Measurements from ENCODE around the gene PLB1. TPM values are rescaled to one million over a fixed set of nuclear protein-coding genes. Genes with fewer than 3 reads are reported as not detected.

Gene PLB1
- total RNA-seq, 5 donors from 2014 or later (not counting 1 experiment from before 2014, with no cell fraction given), result 0.07 to 2.5 (median 0.58) TPM

- H3K27me3 ChIP-seq (replicated peaks in 1 of 2; ENCODE audit: control insufficient read depth in 2 of 2, extremely low read depth in 1 of 2, insufficient read depth in 2 of 2, low read length in 1 of 2), result no peaks in the 10 kb centered on the region
- Mint-ChIP-seq H3K4me3 (no peak overlapping the region), H3K9me3 (no peaks in the 10 kb centered on the region), H3K36me3 (peaks cover 4% of the 10 kb centered on the region), H3K27me3 (no peaks in the 10 kb centered on the region), H3K27ac (no peak overlapping the region), H3K4me1 (peaks cover 28 to 47% (median 42%) of the 10 kb centered on the region in 3 donors)
- no peaks in the 10 kb centered on the region for H3K9me3 ChIP-seq
- peaks cover 53 to 54% of the 10 kb centered on the region in 2 experiments for H3K4me1 ChIP-seq (ENCODE audit: control insufficient read depth in 1 of 2, extremely low read depth in 1 of 2, insufficient read depth in 2 of 2, low read length in 2 of 2)
- POLR2A ChIA-PET, result interaction anchor here in 1 of 2 donors (0.6 to 1.3 kb wide), 4 partner anchors 11 to 37 kb away, joined by 4 to 6 read pairs (median 4); no protein-coding TSS in a partner anchor
- H3K27ac ChIP-seq (ENCODE audit: low read length), result peak overlapping the region; percentile 71
- H3K36me3 ChIP-seq (ENCODE audit: control insufficient read depth in 2 of 2, extremely low read depth in 1 of 2, insufficient read depth in 1 of 2, low read length in 1 of 2), result no peaks in the 10 kb centered on the region
- peak in 14 of 35 experiments; percentile 11 to 50 (median 23) for DNase-seq
- WGBS (ENCODE audit: insufficient coverage), result 49% methylated on average over 6 of the region's 11 CpGs
- H3K4me3 ChIP-seq (ENCODE audit: control insufficient read depth in 1 of 2, extremely low read depth in 1 of 2, low read length in 1 of 2), result no peak overlapping the region
- CTCF ChIA-PET, result interaction anchor here (1.7 to 2.2 kb wide), 3 partner anchors 19 to 20 kb away, joined by 4 to 30 read pairs (median 13); no protein-coding TSS in a partner anchor
- peak; percentile 40 to 49 (median 46) for ATAC-seq (replicated peaks in 1 of 4)
Observed at GRCh38 chr2:28613633-28614501, 118.0 kb downstream of the PLB1 start.

- no peaks in the 10 kb centered on the region for H3K36me3 ChIP-seq (ENCODE audit: control insufficient read depth in 2 of 2, extremely low read depth in 1 of 2, insufficient read depth in 1 of 2, low read length in 1 of 2)
- Mint-ChIP-seq H3K4me1 (peaks cover 13 to 53% (median 48%) of the 10 kb centered on the region in 3 donors), H3K9me3 (no peaks in the 10 kb centered on the region), H3K4me3 (no peak overlapping the region), H3K36me3 (no peaks in the 10 kb centered on the region), H3K27me3 (no peaks in the 10 kb centered on the region), H3K27ac (no peak overlapping the region)
- peak overlapping the region; percentile 71 for H3K27ac ChIP-seq (ENCODE audit: low read length)
- no peak overlapping the region for H3K4me3 ChIP-seq (ENCODE audit: control insufficient read depth in 1 of 2, extremely low read depth in 1 of 2, low read length in 1 of 2)
- WGBS (ENCODE audit: insufficient coverage), result 90% methylated on average over 2 of the region's 6 CpGs
- ATAC-seq (replicated peaks in 1 of 4) (peak in 3 of 4 experiments; percentile 48 to 80 (median 57)), DNase-seq (peak in 2 of 35 experiments; percentile 13 to 64)
- ChIA-PET POLR2A (interaction anchor here (0.5 to 1.4 kb wide), 12 partner anchors 9 to 728 kb away, joined by 3 to 14 read pairs (median 4); partner anchors contain the start of gene PPP1CB (in 1 of the 2)), CTCF (interaction anchor here (1.1 to 2.2 kb wide), 4 partner anchors 9 to 139 kb away, joined by 4 to 30 read pairs (median 6); no protein-coding TSS in a partner anchor)
- H3K27me3 ChIP-seq (replicated peaks in 1 of 2; ENCODE audit: control insufficient read depth in 2 of 2, extremely low read depth in 1 of 2, insufficient read depth in 2 of 2, low read length in 1 of 2), result no peaks in the 10 kb centered on the region
- H3K9me3 ChIP-seq, result no peaks in the 10 kb centered on the region
- H3K4me1 ChIP-seq (ENCODE audit: control insufficient read depth in 1 of 2, extremely low read depth in 1 of 2, insufficient read depth in 2 of 2, low read length in 2 of 2), result peaks cover 65 to 67% of the 10 kb centered on the region in 2 experiments
Observed at GRCh38 chr2:28615706-28616105, 119.8 kb downstream of the PLB1 start.

GRCh38 chr2:28616396-28616999 is 120.6 kb downstream of the PLB1 start:
- H3K27ac Mint-ChIP-seq, result peak overlapping the region in 1 of 2 donors; percentile 57
- no peaks in the 10 kb centered on the region for H3K9me3 ChIP-seq
- H3K9me3 Mint-ChIP-seq, result no peaks in the 10 kb centered on the region
- WGBS (ENCODE audit: insufficient coverage), result no CpG with 5 or more reads among the region's 3 CpGs
- peaks cover 71 to 75% of the 10 kb centered on the region in 2 experiments for H3K4me1 ChIP-seq (ENCODE audit: control insufficient read depth in 1 of 2, extremely low read depth in 1 of 2, insufficient read depth in 2 of 2, low read length in 2 of 2)
- H3K4me3 ChIP-seq (ENCODE audit: control insufficient read depth in 1 of 2, extremely low read depth in 1 of 2, low read length in 1 of 2), result no peak overlapping the region
- H3K36me3 Mint-ChIP-seq, result no peaks in the 10 kb centered on the region
- H3K27me3 Mint-ChIP-seq, result no peaks in the 10 kb centered on the region
- peaks cover 5 to 53% (median 49%) of the 10 kb centered on the region in 3 donors for H3K4me1 Mint-ChIP-seq
- no peak for ATAC-seq (replicated peaks in 1 of 4)
- peak overlapping the region; percentile 71 for H3K27ac ChIP-seq (ENCODE audit: low read length)
- POLR2A ChIA-PET, result interaction anchor here (0.5 to 1.4 kb wide), 9 partner anchors 8 to 215 kb away, joined by 3 to 14 read pairs (median 4); partner anchors contain the start of gene PPP1CB (in 1 of the 2)
- CTCF ChIA-PET, result interaction anchor here (1.1 to 2.2 kb wide), 6 partner anchors 9 to 138 kb away, joined by 4 to 30 read pairs (median 6); no protein-coding TSS in a partner anchor
- H3K36me3 ChIP-seq (ENCODE audit: control insufficient read depth in 2 of 2, extremely low read depth in 1 of 2, insufficient read depth in 1 of 2, low read length in 1 of 2), result no peaks in the 10 kb centered on the region
- no peak for DNase-seq
- H3K4me3 Mint-ChIP-seq, result peak overlapping the region in 1 of 3 donors; percentile 83
- no peaks in the 10 kb centered on the region for H3K27me3 ChIP-seq (replicated peaks in 1 of 2; ENCODE audit: control insufficient read depth in 2 of 2, extremely low read depth in 1 of 2, insufficient read depth in 2 of 2, low read length in 1 of 2)

- H3K4me1 Mint-ChIP-seq, result peaks cover 0 to 55% (median 53%) of the 10 kb centered on the region in 3 donors
- no peaks in the 10 kb centered on the region for H3K27me3 Mint-ChIP-seq
- peaks cover 78 to 82% of the 10 kb centered on the region in 2 experiments for H3K4me1 ChIP-seq (ENCODE audit: control insufficient read depth in 1 of 2, extremely low read depth in 1 of 2, insufficient read depth in 2 of 2, low read length in 2 of 2)
- H3K27me3 ChIP-seq (replicated peaks in 1 of 2; ENCODE audit: control insufficient read depth in 2 of 2, extremely low read depth in 1 of 2, insufficient read depth in 2 of 2, low read length in 1 of 2), result no peaks in the 10 kb centered on the region
- peak overlapping the region in 1 of 3 donors; percentile 83 for H3K4me3 Mint-ChIP-seq
- no peaks in the 10 kb centered on the region for H3K36me3 ChIP-seq (ENCODE audit: control insufficient read depth in 2 of 2, extremely low read depth in 1 of 2, insufficient read depth in 1 of 2, low read length in 1 of 2)
- peak in 1 of 35 experiments; percentile 21 for DNase-seq
- no peaks in the 10 kb centered on the region for H3K9me3 ChIP-seq
- H3K9me3 Mint-ChIP-seq, result no peaks in the 10 kb centered on the region
- CTCF ChIA-PET, result interaction anchor here (1.0 to 1.7 kb wide), 5 partner anchors 11 to 50 kb away, joined by 3 to 9 read pairs (median 3); no protein-coding TSS in a partner anchor
- no peak overlapping the region for H3K27ac ChIP-seq (ENCODE audit: low read length)
- POLR2A ChIA-PET, result interaction anchor here in 1 of 2 donors (0.6 kb wide), 1 partner anchor 8 kb away, joined by 4 read pairs; no protein-coding TSS in a partner anchor
- H3K4me3 ChIP-seq (ENCODE audit: control insufficient read depth in 1 of 2, extremely low read depth in 1 of 2, low read length in 1 of 2), result no peak overlapping the region
- ATAC-seq (replicated peaks in 1 of 4), result no peak
- peak overlapping the region; percentile 70 to 98 for H3K27ac Mint-ChIP-seq
- WGBS (ENCODE audit: insufficient coverage), result 86% methylated on average over 2 of the region's 3 CpGs
- no peaks in the 10 kb centered on the region for H3K36me3 Mint-ChIP-seq
Observed at GRCh38 chr2:28617502-28618184, 121.8 kb downstream of the PLB1 start.

GRCh38 chr2:28618221-28619141 is 122.6 kb downstream of the PLB1 start:
- DNase-seq (no peak), ATAC-seq (replicated peaks in 1 of 4) (no peak)
- Histone ChIP-seq H3K4me1 (ENCODE audit: control insufficient read depth in 1 of 2, extremely low read depth in 1 of 2, insufficient read depth in 2 of 2, low read length in 2 of 2) (peaks cover 79 to 84% of the 10 kb centered on the region in 2 experiments), H3K4me3 (ENCODE audit: control insufficient read depth in 1 of 2, extremely low read depth in 1 of 2, low read length in 1 of 2) (no peak overlapping the region), H3K36me3 (ENCODE audit: control insufficient read depth in 2 of 2, extremely low read depth in 1 of 2, insufficient read depth in 1 of 2, low read length in 1 of 2) (no peaks in the 10 kb centered on the region), H3K27me3 (replicated peaks in 1 of 2; ENCODE audit: control insufficient read depth in 2 of 2, extremely low read depth in 1 of 2, insufficient read depth in 2 of 2, low read length in 1 of 2) (no peaks in the 10 kb centered on the region), H3K27ac (ENCODE audit: low read length) (no peak overlapping the region), H3K9me3 (no peaks in the 10 kb centered on the region)
- Mint-ChIP-seq H3K4me1 (peaks cover 0 to 62% (median 61%) of the 10 kb centered on the region in 3 donors), H3K27ac (peak overlapping the region; percentile 80 to 98), H3K9me3 (no peaks in the 10 kb centered on the region), H3K4me3 (peak overlapping the region in 1 of 3 donors; percentile 83), H3K36me3 (peaks cover 5% of the 10 kb centered on the region), H3K27me3 (no peaks in the 10 kb centered on the region)
- 88% methylated on average over 5 of the region's 12 CpGs for WGBS (ENCODE audit: insufficient coverage)
- ChIA-PET CTCF (interaction anchor here (0.7 to 1.7 kb wide), 3 partner anchors 24 to 34 kb away, joined by 6 to 9 read pairs (median 7); no protein-coding TSS in a partner anchor), POLR2A (interaction anchor here in 1 of 2 donors (0.6 kb wide), 1 partner anchor 34 kb away, joined by 5 read pairs; no protein-coding TSS in a partner anchor)

All from T-cell (primary cell).